NOMO-1 treated with DMSO at 0.1 percent for 48 hours (cell line): ENCODE measurements around the gene ADAP2.
"Not testable (repeated sequence)": the region's sequence is repeated elsewhere in the genome, so short reads cannot be mapped to it uniquely, and the experiment has no call there.

ENCODE experiments used
- DNase-seq: peaks from one replicate; lab custom pipeline; 2025; ENCODE audit not compliant: unreplicated experiment; lab: John Stamatoyannopoulos, UW

Gene ADAP2

DNA sequence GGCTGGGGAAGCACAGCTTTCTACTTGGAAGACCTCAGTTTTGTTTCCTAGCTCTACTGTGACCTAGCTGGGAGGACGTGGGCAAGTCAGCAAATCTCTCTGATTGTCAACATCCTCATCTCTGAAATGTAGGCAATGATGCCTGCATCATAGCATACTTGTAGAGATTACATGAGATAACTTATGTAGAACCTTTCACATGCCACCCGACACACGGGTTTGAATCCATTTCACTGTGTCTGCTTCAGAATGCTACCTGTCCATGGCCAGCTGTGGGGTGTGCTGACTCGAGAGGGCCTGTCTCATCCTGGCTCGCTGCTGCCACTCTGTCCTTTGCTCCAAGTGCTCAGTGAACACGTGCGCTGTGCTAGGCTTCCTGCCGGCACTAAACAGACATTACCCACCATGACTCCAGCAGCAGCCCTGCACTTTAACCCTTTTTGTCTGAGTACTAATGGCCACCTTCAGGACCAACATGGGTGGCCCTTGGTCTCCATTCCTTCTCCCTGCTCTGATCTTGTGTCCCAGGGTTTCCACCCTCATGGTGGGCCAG, 7.4 kb downstream of the ADAP2 start:
- DNase-seq, result no peak

DNA sequence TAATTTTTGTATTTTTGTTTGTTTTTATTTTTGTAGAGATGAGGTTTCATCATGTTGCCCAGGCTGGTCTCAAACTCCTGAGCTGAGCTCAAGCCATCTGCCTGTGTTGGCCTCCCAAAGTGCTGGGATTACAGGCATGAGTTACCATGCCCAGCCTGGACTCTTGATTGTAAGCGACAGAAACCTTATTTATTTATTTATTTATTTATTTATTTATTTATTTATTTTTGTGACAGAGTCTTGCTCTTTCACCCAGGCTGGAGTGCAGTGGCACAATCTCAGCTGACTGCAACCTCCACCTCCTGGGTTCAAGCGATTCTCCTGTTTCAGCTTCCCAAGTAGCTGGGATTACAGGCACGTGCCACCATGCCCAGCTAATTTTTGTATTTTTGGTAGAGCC, 8.1 kb downstream of the ADAP2 start:
- DNase-seq, result not testable (repeated sequence)

DNA sequence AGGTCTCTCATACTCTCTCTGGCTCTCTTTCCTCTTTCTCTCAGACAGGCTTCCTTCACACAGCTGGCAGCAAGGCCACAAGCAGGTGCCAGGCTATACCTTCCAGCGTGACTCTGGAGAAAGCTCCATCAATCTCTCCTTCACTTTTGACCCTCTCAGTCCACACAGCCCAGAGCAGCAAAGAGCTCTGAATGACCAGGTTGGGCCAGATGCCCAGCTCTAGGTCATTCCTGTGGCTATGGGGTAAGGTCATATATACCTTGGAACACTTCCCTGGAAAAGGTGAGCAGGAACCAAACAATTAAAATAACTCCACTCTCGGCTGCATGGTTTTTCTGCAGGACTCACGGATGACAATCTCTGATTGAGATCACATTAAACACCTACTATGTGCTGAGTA, 8.8 kb downstream of the ADAP2 start:
- no peak for DNase-seq

DNA sequence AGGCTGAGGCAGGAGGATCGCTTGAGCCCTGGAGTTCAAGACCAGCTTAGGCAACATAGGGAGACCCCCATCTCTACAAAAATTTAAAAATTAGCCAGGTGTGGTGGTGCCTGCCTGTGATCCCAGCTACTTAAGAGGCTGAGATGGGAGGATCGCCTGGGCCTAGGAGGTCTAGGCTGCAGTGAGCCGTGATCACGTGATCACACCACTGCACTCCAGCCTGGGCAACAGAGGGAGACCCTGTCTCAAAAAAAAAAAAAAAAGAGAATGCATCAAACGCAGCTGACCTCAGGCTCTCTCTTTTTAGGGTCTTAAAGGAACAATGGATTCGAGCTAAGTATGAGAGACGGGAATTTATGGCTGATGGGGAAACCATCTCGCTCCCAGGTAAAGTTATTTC, 9.8 kb downstream of the ADAP2 start:
- not testable (repeated sequence) for DNase-seq

DNA sequence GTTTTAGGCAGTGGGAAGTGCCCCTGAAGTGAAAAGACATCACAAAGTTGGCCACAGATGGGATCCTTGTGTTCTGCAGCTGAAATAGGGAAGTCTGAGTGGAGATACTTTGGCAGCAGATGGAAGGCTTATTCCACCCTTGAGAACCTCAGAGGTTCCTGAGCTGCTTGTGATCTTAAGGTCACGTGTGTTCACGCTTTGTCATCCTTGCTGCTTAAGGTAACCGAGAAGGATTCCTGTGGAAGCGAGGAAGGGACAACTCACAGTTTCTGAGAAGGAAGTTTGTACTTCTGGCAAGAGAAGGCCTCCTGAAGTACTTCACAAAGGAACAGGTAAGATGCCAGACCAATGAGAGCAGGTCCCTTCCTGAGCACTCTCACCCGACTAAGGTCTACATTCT, 12.2 kb downstream of the ADAP2 start:
- DNase-seq, result no peak

DNA sequence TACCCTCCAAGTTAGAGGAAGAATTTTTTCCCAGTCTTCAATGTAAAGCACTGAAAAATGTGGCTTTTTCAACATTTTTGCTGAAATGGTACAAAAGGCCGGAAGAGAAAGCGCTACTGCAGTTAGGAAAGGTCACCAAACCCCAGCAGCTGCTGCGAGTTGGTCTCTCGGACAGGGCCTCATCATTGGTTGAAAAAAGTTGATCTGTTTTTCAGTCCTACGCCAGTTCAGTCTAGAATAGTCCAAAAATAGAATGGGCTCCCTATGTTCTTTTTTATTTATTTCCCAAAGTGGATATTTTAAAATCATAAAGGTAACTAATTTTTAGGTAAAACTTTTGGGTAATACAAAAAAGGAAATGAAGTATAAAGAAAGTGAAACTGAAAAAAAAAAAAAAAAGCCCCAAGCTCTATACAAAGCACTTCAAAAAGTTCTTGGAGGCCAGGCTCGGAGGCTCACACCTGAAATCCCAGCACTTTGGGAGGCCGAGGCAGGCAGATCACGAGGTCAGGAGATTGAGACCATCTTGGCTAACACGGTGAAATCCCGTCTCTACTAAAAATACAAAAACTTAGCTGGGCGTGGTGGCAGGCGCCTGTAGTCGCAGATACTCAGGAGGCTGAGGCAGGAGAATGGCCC, 17.4 kb downstream of the ADAP2 start:
- peak; percentile 74 for DNase-seq

DNA sequence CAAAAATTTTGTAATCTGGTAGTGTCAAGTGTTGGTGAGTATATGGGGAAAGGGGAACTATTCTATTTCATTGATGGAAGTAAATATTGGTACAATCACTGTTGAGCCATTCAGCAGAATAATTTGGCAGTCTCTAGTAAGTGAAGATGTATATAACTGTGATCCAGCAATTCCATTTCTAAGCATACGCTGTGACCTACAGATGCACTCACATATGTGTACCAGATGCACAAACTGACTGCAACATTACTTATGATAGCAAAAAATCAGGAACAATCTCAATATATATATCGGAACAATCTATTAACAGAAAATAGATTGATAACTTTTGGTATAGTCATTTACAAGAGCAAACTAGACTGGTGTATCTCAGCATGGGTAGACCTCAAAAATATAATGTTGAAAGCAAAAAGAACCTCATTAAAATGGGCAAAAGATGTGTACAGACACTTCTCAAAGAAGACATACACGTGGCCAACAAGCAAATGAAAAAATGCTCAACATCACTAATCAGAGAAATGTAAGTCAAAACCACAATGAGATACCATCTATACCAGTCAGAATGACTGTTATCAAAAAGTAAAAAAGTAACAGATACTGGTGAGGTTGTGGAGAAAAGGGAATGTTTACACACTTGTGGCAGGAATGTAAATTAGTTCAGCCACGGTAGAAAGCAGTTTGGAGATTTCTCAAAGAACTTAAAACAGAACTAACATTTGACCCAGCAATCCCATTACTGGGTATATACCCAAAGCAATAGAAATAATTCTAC, 20.7 kb downstream of the ADAP2 start:
- no peak for DNase-seq

DNA sequence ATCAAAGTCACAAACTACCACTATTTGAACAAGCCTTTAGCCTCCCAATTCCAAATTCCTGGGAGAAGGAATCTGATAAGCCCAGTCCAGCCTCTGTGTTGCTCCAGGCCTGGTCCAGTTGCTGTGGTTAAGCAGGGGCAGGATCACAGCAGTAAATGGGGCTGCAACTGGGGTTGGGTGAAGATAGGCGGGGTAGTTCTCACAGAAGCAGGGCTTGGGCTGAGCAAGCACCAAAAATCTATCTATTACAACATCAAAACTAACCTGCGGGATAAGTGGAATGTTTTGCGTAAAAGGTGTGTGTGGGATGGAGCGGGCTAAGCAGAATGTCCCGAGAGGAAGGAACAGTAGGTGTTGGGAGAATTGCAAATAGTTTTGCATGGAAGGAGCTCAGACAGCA, 26.1 kb downstream of the ADAP2 start:
- no peak for DNase-seq

DNA sequence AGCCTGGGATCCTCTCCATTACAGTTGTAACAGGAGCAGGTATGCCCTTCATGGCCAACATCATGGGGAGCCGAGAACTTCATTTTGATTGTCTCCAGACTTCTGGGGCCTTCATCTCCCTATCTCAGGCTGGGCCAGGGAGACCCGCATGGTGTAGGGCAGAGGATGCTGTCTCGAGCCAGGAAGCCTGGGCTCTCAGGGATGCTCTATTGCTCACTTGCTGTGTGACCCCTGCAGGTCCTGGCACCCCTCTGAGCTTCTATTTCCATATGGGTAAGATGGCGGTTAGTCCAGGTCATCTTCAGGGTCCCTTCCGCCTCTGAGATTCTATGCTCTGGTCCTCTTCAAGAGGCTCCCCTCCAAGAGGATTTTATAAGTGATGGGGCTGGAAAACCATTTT, 28.4 kb downstream of the ADAP2 start:
- DNase-seq, result no peak

DNA sequence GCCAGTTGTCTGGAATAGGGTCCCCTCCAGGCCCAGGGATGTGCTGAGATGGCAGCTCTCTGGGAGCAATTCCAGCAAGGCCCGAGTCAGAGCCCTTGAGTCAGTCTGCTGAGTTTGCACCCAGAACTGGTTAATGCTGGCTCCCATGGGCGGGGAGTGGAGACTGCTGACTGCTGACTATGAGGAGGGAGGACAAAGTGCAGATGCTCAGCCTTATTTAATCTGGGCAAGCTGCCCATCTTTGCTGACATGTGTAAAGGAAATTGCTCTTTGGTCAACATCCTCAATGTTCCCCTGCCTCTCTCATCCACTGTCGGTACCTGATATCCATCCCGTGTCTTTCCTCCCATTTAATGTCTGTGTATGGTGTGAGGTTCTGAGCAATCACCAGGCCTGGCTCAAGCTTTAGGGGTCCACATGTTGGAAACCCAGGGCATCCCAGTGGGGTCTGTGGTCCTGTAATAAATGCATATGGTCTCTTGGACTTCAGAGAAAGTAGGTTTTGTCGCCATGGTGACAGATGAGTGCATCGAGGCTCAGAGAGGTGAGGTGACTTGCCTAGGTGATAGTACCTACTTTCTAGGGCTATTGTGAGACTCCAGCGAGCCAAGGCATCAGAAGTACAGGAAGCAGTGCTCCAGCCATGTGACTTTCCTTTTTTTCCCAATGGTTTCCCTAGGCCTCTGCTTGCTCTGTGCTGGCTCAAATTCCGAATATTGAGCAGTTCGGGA, 29.1 kb downstream of the ADAP2 start:
- no peak for DNase-seq

DNA sequence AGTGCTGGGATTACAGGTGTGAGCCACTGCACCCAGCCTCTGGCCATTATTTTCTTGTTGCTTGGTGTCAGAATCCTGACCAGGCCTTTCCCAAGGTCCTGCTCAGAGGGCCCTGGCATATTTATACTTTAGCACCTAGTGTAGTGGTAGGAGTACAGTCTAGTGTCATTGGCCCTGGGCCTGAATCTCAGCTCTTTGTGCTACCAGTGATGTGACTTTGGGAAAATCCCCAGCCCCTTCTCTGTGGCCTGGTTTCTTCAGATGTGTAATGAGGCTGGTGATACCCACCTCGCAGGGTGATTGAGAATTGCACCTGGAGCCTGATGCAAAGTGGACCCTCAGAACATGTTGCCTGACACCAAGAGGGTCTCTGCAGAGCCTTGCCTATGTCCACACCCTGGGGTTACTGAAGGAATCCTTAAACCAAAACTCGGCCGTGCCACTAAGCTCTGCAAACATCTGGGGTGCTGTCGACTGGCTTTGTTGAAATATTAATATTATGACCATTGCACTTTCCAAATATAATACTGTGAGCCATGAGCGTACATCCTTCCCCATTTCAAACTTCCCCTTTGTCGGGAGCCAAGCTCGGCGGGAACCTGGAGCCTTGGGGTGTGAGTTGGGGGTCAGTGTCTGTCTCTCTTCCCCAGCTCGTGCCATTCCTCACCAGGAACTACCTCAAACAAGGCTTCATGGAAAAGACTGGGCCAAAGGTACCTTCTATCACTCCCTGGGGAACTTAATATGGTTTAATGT, 31.1 kb downstream of the ADAP2 start:
- peak; percentile 66 for DNase-seq

DNA sequence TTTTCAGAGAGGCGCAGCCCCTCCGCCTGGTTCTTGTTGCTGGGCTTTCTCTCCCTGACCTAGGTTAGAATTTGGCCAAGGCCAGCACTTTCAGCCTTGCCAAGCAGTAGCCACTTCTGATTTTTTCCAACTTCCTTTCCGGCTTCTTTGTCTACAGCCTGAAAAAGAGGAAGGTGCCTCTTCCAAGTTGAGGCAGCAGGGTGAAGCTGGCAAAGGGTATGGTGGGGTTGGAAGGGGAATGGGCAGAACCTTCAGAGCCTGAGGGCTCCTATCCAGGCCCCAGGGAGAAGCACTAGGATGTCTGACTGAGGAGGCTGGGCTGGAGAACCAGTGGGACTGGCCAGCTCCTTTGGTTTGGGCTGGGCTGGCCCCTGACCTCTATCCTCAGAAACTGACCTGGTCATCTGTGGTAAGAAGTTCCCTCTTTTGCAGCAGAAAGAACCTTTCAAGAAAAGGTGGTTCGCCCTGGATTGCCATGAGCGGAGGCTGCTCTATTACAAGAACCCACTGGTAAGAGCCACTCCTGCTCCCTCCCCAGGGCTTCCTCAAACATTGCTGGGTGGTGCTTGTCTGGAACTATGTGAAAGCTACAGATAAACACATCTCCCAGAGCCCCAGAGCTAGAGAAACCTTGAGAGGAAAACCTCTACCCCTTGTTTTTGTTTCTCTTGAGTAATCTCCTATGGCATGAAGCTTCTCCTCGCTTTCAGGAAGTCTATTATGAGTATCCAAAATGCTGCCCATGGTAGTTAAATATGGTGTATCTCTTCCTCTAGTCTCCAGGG, 32.5 kb downstream of the ADAP2 start:
- DNase-seq, result peak; percentile 71

DNA sequence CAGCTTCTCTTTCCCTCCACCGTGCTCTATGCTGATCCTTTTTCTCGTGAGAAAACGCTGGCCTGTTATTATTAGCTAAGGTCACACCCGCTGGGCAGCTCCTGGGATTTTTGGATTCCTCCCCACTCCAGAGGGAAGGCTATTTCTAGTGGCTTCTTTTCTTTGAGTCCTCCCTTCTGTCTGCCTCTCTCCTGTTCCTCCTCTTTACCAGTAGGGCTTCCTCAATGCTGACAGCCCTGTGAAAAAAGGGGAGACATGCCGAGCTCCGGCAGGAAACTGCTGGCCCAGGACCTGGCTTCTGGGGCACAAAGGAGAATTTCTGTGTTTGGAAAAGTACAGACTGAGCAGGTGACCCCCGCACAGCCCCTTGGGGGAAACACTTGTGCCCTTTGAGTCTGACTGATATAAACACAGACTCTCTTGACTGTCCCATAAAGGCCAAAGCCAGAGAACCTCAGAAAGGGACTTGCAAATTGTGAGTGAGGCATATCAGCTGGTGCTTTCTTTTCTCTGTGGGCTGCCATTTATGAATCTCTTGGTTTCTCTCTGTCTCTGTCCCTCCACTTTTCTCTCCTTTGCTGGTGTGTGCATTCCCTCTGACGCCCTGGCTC, 35.1 kb downstream of the ADAP2 start:
- no peak for DNase-seq

DNA sequence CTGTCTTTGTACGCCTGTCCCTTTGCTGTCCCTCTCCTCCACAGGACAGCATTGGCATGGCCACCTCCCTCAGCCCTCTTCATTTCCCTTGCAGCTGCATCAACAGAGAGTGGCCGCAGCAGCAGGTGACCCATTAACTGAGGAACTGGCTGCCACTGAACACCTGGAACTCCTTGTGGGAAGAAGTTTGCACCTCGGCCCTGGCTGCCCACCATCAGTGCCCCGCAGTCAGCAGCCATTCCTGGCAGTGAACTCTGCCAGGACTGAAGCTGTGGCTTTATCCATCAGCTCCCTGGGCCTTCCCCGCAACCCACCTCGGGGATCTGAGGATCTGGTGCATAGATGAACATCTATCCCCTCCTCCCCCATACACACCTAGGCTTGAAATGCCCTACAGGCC, 36.0 kb downstream of the ADAP2 start:
- DNase-seq, result no peak

DNA sequence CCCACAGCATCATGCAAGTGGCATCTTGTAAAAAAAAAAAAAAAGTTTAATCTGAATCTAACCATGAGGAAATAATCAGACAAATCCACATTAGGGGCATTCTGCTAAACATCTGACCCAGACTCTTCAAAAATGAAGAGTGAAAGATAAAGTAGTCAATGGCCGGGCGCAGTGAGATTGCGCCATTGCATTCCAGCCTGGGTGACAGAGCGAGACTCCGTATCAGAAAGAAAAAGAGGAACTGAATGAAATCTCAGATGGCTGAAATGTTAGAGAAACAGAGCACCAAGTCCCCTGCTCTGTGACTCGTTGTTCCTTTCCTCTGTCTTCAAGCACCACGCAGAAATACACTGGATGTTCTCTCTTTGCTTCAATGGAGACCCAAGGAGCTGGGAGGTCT, 36.4 kb downstream of the ADAP2 start:
- peak; percentile 90 for DNase-seq

DNA sequence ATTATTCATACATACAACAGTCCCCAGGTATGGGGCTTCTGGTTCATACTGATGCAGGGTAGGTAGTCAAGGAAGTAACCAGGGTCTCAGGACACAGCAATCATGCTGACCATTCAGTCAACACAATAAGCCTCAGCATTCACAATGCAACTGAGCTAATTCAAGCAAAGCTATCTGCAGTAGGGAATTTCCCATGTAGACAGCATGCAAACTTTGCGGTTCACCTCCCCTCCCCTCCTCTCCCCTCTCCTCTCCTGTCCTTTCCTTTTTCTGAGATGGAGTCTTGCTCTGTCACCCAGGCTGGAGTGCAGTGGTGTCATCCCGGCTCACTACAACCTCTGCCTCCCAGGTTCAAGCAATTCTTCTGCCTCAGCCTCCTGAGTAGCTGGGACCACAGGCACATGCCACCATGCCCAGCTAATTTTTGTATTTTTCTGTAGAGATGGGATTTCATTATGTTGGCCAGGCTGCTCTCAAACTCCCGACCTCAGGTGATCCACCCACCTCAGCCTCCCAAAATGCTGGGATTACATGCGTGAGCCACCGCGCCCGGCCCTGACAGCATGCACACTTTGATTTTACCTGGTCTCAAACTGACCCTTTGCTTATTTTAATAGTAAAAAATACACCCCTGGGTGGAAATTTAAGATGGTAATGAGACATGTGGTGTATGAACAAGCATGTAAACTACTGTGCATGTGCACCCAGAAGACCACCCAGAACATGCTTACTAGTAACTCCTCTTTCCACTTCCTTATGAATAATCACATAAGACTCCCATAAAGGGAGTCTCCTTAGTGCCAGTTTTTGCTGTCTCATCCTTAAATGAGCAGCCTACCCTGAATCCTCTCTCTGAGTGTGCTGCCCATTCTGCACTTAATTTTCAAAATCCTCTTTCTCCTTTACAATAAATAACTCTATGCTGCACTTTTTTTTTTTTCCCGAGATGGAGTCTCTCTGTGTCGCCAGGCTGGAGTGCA, 39.8 kb downstream of the ADAP2 start:
- DNase-seq, result peak; percentile 37

DNA sequence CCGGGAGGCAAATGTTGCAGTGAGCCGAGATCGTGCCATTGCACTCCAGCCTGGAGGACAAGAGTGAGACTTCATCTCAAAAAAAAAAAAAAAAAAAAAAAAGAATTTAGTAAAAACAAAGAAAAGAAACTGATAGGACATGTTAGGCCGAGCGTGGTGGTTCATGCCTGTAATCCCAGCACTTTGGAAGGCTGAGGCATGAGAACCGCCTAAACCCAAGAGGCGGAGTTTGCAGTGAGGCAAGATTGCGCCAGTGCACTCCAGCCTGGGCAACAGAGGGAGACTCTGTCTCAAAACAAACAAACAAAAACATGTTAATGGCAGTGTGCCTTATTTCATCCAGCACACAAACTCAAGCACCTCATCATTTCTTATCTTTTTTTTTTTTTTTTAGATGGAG, 42.6 kb downstream of the ADAP2 start:
- not testable (repeated sequence) for DNase-seq

DNA sequence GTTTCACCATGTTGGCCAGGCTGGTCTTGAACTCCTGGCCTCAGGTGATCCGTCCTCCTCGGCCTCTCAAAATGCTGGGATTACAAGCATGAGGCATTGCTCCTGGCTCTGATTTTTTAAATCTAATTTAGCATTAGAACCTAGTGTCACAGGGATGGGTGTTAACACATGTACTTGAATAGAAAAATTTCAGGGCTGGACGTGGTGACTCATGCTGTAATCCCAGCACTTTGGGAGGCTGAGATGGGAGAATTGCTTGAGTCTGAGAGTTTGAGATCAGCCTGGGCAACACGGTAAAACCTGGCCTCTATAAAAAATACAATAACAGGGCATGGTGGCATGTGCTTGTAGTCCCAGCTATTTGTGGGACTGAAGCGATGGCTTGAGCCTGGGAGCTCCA, 43.1 kb downstream of the ADAP2 start:
- no peak for DNase-seq

DNA sequence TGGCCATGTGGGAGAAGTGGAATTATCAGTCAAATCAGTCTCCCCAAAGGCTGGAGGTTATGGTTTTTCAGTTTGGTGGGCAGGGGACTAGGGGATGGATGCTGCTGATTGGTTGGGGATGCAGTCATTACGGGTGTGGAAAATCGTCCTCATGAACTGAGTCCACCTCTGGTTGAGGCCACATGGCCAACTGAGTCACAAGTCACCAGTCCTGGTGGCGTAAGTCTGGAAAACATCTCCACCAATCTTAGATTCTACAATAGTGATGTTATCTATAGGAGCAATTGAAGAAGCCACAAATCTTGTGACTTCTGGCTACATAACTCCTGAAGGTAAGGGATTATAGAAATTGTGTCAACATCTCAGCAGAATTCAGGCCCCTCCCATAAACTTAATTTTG, 43.9 kb downstream of the ADAP2 start:
- no peak for DNase-seq
